DND-41 (cell line): ENCODE results near the gene NT5C.

Experiments
- EZH2 ChIP-seq: IDR thresholded peaks from 3 replicates; pipeline ENCODE4 v1.6.1; 2012; ENCODE audit warnings: borderline replicate concordance, low read depth, mild to moderate bottlenecking, moderate library complexity, low read length, inconsistent platforms; ENCODE audit not compliant: severe bottlenecking
- TF ChIP-seq, protein P1 (sequence below): IDR thresholded peaks from 2 replicates; pipeline ENCODE4 v1.5.1; 2012; ENCODE audit warnings: borderline replicate concordance, low read length, moderate library complexity, mild to moderate bottlenecking; ENCODE audit not compliant: poor library complexity, severe bottlenecking; ENCODE audit errors: extremely low read depth

DNA sequence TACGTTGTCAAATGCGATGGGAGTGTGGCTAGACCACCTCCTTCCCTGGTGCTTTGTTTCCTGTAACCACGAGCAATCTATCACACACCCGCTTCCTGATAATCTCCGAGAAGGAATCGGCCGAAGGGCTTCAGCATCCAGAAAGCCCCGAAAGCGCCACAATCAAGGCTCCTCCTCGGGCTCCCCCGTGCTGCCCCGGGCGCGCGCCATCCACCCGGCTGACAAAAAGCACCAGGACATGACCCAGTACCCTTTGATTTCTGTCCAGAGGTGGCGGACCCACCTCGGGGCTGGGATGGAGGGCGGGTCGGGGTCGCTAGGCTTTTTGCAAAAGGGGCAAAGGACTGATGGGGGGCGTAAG is 22.5 kb downstream of the NT5C start:
- TF ChIP-seq, protein P1, sequence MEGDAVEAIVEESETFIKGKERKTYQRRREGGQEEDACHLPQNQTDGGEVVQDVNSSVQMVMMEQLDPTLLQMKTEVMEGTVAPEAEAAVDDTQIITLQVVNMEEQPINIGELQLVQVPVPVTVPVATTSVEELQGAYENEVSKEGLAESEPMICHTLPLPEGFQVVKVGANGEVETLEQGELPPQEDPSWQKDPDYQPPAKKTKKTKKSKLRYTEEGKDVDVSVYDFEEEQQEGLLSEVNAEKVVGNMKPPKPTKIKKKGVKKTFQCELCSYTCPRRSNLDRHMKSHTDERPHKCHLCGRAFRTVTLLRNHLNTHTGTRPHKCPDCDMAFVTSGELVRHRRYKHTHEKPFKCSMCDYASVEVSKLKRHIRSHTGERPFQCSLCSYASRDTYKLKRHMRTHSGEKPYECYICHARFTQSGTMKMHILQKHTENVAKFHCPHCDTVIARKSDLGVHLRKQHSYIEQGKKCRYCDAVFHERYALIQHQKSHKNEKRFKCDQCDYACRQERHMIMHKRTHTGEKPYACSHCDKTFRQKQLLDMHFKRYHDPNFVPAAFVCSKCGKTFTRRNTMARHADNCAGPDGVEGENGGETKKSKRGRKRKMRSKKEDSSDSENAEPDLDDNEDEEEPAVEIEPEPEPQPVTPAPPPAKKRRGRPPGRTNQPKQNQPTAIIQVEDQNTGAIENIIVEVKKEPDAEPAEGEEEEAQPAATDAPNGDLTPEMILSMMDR: no peak
- TF ChIP-seq EZH2: no peak
